HG02798 (cell line): ENCODE measurements around the gene AFAP1.

Source experiments
- ATAC-seq: cut with Tn5 transposase; IDR thresholded peaks from one replicate; pipeline ENCODE4 v1.9.1; 2021; ENCODE audit warnings: mild to moderate bottlenecking; ENCODE audit not compliant: unreplicated experiment, poor library complexity

Gene AFAP1

GRCh38 chr4:7733801-7734650, 205.6 kb downstream of the AFAP1 start:
- ATAC-seq = no peak

DNA sequence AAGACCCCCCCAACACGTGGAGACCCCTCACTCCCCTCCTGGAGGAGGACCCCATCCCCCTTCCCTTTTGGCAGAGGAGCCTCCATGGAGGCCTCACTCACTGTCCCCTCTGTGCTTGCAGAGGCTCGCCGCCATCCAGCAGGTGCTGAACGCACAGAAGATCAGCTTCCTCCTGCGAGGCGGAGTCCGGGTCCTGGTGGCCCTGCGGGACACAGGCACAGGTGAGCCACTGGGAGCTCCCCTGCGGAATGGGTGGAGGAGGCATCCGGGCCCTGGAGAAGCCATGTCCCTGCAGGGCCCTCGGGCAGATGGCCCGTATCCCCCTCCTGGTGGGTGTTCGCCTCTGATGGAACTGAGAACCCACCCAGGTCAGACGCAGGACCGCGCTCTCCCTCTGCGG, 206.5 kb downstream of the AFAP1 start:
- no peak for ATAC-seq

DNA sequence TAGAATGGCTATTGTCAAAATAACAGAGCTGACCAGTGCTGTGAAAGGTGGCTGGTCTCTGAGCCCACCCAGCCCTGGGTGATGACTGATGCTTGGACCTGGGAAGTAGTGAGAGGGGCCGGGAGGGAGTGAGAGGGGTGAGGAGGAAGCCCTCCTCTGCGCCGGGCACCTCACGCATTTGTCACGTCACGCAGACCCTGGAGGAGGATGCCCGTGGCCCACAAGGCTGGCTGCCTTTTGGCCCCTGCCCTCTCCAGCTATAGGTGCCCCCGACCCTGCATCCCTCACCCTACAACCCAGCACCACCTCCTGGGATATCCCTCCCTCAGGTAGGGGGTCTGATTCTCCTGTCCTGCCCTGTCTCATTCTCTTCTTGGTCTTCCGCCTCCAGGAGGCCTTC, 207.4 kb downstream of the AFAP1 start:
- no peak for ATAC-seq

- no peak for ATAC-seq
These were observed 208.2 kb downstream of the AFAP1 start for GRCh38 chr4:7731437-7731836.

- no peak for ATAC-seq
These were observed 211.9 kb downstream of the AFAP1 start for GRCh38 chr4:7727749-7728148.

DNA sequence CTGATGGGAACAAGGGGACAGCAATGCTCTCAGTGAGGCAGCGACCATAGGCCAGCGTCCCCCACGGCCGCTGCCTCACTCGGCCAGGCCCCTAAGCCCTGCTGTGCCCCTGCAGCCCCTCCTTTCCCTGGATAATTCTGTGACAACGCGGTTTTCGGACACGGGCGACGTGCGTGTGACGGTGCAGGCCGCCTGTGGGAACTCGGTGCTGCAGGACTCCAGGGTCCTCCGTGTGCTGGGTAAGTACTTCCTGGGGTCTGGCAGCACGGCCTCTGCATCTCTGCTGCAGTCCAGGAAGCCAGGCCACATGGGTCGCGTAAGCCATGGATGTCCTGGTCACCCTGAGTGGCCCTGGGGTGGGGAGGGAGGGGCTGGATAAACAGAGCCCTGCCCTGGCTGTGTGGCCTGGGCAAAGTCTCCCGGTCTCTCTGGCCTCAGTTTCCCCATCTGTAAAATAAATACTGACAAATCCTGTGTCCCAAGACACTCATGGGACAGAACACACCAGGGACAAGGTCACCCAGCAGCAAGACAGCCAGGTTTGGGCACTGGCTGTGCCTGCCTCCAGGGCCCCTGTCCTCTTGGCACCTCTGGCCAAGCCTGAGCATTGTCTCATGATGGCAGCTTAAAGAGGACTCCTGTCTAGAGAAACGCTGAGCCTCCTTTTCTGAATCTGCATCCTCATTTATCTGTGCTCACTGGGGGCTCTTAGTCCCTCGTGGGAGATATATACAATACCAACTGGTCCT, 212.8 kb downstream of the AFAP1 start:
- ATAC-seq = no peak

DNA sequence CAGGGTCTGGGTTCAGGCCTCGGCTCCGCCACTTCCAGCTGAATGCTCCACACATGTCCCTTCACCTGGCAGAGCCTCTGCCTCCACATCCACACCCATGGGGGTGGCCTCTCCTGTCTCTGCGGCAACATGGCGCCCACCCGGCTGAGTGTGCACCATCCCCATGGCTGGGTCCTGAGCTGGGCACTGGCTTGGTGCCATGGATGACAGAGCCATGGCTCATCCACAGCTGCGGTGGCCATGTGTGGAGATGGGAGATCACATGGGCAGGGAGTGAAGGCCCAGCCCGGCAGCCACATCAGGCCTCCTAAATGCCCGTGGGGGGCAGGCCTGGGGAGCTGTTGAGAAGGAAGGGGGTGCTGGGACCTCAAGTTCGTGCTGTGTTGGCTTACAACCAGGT, 213.7 kb downstream of the AFAP1 start:
- no peak for ATAC-seq

DNA sequence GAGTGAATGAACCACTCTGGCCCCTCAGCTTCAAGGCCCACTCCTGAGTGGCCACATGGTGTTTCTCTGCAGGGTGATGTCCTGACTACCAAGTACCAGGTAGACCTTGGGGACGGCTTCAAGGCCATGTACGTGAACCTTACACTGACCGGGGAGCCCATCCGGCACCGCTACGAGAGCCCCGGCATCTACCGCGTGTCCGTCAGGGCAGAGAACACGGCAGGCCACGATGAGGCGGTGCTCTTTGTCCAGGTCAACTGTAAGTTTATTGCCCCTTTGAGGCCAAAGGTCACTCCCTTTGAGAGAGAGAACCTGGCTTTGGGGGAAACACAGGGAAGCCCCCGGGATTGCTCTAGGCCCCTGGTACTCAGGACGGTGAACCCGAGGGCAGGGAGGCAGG, 216.0 kb downstream of the AFAP1 start:
- no peak for ATAC-seq

DNA sequence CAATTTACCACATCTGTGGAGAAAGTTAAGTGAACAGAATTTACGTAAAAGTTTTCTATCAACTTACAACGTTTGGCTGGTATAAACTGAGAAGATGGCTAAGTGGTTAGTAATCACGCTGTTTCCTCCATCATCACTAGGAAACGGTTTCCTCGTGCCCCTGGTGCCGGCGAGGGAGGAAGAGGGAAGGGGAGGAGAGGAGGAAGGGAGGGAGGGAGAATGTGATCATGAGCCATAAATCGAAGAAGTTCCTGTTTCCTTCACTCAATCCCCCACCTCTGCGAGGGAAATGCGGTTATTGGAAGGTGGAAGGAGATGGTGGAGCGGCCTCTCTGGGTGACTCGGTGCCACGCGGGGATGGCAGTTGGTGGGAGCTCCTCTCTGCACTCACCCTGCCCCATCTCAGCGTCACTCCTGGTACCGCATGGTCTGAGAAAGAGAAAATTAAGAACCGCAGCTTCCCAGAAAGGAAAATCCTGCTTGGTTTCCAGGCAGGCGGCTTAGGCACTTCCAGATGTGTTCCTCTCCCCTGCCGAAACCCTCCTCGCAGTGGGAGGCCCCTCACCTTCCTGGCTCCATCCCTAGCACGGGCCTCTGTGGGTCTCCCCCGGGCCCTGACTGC, 216.8 kb downstream of the AFAP1 start:
- ATAC-seq = no peak

DNA sequence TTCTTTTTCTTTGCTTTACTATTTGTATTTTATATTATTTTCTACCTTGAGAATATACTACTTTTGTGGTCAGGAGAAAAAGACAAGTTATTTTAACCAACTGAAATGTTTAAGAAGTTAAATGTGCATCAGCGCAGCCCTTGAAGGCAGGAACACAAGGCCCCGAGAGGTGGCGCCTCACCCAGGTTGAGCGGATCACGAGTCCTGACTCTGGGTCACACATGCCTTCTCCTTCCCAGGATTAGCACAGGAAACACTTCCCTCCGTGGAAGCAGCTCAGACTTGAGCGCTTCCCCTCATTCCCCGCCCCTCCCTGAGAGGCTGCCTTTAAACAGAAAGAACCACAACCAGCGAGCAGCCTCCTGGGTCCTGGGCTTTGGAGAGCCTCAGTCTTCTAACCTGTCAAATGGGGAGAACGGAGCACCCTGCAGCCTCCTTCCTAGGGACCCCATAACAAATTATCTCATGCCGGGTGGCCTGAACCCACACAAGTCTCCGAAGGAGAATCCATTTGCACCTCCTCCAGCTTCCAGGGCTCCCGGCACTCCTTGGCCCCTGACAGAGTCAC, 217.6 kb downstream of the AFAP1 start:
- no peak for ATAC-seq

GRCh38 chr4:7719354-7720174, 220.1 kb downstream of the AFAP1 start:
- no peak for ATAC-seq

DNA sequence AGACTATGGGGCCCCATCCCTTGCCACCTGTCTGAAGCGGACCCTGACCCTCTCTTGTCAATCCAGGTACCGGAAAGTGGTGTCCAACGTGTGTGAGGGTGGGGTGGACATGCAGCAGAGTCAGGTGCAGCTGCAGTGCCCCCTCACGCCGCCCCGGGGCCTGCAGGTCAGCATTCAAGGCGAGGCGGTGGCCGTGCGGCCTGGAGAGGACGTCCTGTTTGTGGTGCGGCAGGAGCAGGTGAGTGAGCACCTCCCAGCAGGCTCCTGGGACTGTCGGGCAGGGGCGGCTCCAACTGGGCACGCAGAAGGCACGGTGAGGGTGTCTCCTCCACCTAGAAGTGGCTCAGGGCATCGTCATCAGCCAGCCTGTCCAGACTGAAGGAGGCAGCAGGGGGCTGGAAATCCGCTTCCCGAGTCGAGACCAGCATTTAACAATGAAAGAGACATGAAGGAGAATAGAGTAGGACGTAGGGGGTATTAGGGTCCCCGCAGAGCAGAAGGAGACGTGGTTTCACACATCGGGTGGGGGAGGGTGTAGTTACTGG, 221.6 kb downstream of the AFAP1 start:
- ATAC-seq = no peak

DNA sequence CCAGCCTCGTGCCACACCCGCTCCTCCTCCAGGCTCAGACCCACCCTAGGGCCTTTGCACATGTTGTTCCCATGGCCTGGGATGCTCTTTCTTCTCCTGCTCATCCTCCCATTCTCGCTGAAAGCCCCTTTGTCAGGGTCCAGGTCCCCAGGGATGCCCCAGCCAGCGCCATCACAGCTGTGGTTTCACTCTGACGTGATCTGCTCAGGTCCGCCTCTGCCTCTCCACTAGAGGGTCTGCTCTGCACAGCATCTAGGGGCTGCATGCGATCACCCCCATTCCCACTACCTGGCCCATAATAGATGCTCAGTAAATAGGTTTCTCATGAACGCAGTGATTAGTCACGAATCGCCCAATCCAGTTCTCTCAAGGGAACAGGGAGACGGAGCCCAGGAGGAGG, 222.5 kb downstream of the AFAP1 start:
- ATAC-seq = no peak

- no peak for ATAC-seq
These were observed 223.5 kb downstream of the AFAP1 start for GRCh38 chr4:7716010-7716721.

GRCh38 chr4:7715271-7716009, 224.2 kb downstream of the AFAP1 start:
- ATAC-seq = no peak

- ATAC-seq = no peak
These were observed 224.9 kb downstream of the AFAP1 start for GRCh38 chr4:7714738-7715137.

DNA sequence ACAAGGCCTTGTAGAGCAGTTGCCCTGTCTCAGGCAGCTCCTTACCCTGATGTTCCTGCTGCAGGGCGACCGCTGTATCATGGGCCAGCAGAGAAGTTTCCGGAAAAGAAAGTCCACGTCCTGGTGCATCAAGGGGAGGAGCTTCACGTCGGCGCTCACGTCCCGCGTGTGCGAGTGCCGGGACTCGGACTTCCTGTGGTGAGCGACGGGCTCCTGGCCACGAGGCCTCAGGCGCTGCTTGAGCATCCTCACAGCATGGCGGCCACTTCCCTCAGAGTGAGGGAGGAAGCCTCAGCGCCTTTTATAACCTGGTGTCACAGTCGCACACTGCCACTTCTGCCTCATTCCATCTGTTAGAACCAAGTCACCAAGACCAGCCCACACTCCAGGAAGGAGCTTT, 225.5 kb downstream of the AFAP1 start:
- no peak for ATAC-seq

DNA sequence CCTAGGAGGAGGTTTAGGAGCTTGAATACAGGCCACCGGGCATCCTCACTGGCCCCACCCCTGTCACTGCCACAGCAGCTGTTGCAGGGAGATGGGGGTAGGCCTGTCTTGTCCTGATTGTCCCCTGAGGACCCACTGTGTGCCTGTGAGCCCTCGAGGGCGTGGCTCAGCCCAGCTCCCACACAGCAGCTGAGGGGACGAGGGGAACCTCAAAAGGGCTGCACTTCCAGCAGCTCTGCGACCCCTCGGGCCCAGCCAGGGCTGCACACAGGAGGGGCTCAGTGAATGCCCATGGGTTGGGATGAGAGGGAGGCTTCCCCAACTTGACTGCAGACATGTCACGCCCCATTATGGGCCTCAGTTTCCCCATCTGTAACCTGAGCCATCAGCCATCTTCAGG, 225.9 kb downstream of the AFAP1 start:
- ATAC-seq = no peak
